HEK293T (cell line): Measurements from ENCODE around the gene NDUFAF4.

ENCODE experiments used
- ELF4 ChIP-seq: fragments of 450-650 bp; IDR thresholded peaks from 2 replicates; pipeline ENCODE4 v1.6.1; 2017; ENCODE audit warnings: antibody characterized with exemption
- FOXA1 ChIP-seq: fragments of 450-650 bp; IDR thresholded peaks from 2 replicates; pipeline ENCODE4 v1.6.1; 2016; ENCODE audit warnings: mild to moderate bottlenecking
- FOXK2 ChIP-seq: fragments of 450-650 bp; IDR thresholded peaks from 2 replicates; pipeline ENCODE4 v1.6.1; 2016; ENCODE audit warnings: mild to moderate bottlenecking
- L3MBTL2 ChIP-seq: fragments of 450-650 bp; conservative IDR thresholded peaks from 2 replicates; pipeline ENCODE4 v1.6.1; 2016; ENCODE audit warnings: mild to moderate bottlenecking
- LEF1 ChIP-seq: fragments of 450-650 bp; IDR thresholded peaks from 2 replicates; pipeline ENCODE4 v1.6.1; 2017; ENCODE audit warnings: mild to moderate bottlenecking, borderline replicate concordance
- NFRKB ChIP-seq: fragments of 450-650 bp; IDR thresholded peaks from 2 replicates; pipeline ENCODE4 v1.6.1; 2016; ENCODE audit warnings: mild to moderate bottlenecking, moderate library complexity
- SP1 ChIP-seq: fragments of 450-650 bp; IDR thresholded peaks from 2 replicates; pipeline ENCODE4 v1.6.1; 2017
- SUZ12 ChIP-seq: fragments of 450-650 bp; IDR thresholded peaks from 2 replicates; pipeline ENCODE4 v1.6.1; 2016; ENCODE audit warnings: mild to moderate bottlenecking
- TARDBP ChIP-seq: fragments of 450-650 bp; IDR thresholded peaks from 2 replicates; pipeline ENCODE4 v1.6.1; 2016
- ZNF384 ChIP-seq: fragments of 450-650 bp; IDR thresholded peaks from 2 replicates; pipeline ENCODE4 v1.6.1; 2016

- TF ChIP-seq SP1, result no peak
- TF ChIP-seq TARDBP, result no peak
- no peak for TF ChIP-seq FOXA1
- no peak for TF ChIP-seq SUZ12
- no peak for TF ChIP-seq ZNF384
- TF ChIP-seq ELF4, result no peak
- TF ChIP-seq LEF1, result no peak
- TF ChIP-seq FOXK2, result no peak
- no peak for TF ChIP-seq NFRKB
- no peak for TF ChIP-seq L3MBTL2
These were observed 9.8 kb upstream of the NDUFAF4 start for GRCh38 chr6:96907498-96907897.
